ENCODE data around the gene CMTM5.

The CMTM5 gene

GRCh38 chr14:23370221-23370620 lies 6.6 kb upstream of the CMTM5 start:
- Histone ChIP-seq H3K27me3 (replicated peaks; ENCODE audit: control insufficient read depth, insufficient read depth, low read length) (peaks cover 36% of the 10 kb centered on the region), H3K4me1 (ENCODE audit: control insufficient read depth, insufficient read depth, low read length) (no peaks in the 10 kb centered on the region), H3K4me3 (ENCODE audit: low read length) (no peak overlapping the region), H3K9me3 (ENCODE audit: control insufficient read depth, low read length) (no peaks in the 10 kb centered on the region), H3K9ac (ENCODE audit: low read length) (no peak overlapping the region), H3K36me3 (ENCODE audit: control insufficient read depth, insufficient read depth, low read length, severe bottlenecking) (no peaks in the 10 kb centered on the region)
- DNase-seq (ENCODE audit: low read depth): no peak

- H3K9me3 ChIP-seq (ENCODE audit: control insufficient read depth, low read length): no peaks in the 10 kb centered on the region
- no peaks in the 10 kb centered on the region for H3K36me3 ChIP-seq (ENCODE audit: control insufficient read depth, insufficient read depth, low read length, severe bottlenecking)
- H3K4me3 ChIP-seq (ENCODE audit: low read length): no peak overlapping the region
- H3K9ac ChIP-seq (ENCODE audit: low read length): no peak overlapping the region
- peaks cover 49% of the 10 kb centered on the region for H3K27me3 ChIP-seq (replicated peaks; ENCODE audit: control insufficient read depth, insufficient read depth, low read length)
- no peaks in the 10 kb centered on the region for H3K4me1 ChIP-seq (ENCODE audit: control insufficient read depth, insufficient read depth, low read length)
- DNase-seq (ENCODE audit: low read depth): no peak
These were observed 5.0 kb upstream of the CMTM5 start for GRCh38 chr14:23371865-23372264.

- peaks cover 51% of the 10 kb centered on the region for H3K27me3 ChIP-seq (replicated peaks; ENCODE audit: control insufficient read depth, insufficient read depth, low read length)
- no peaks in the 10 kb centered on the region for H3K4me1 ChIP-seq (ENCODE audit: control insufficient read depth, insufficient read depth, low read length)
- no peak for DNase-seq (ENCODE audit: low read depth)
- H3K9ac ChIP-seq (ENCODE audit: low read length): no peak within 1 kb of the TSS
- H3K36me3 ChIP-seq (ENCODE audit: control insufficient read depth, insufficient read depth, low read length, severe bottlenecking): no peaks in the 10 kb centered on the region
- no peaks in the 10 kb centered on the region for H3K9me3 ChIP-seq (ENCODE audit: control insufficient read depth, low read length)
- H3K4me3 ChIP-seq (ENCODE audit: low read length): no peak within 1 kb of the TSS
These were observed 4.3 kb upstream of the CMTM5 start, which contains the start of gene IL25 for GRCh38 chr14:23372509-23372908. TSS of gene IL25 (plus strand) at chr14:23372809.

GRCh38 chr14:23373041-23373440 lies 3.8 kb upstream of the CMTM5 start:
- no peak for DNase-seq (ENCODE audit: low read depth)
- H3K36me3 ChIP-seq (ENCODE audit: control insufficient read depth, insufficient read depth, low read length, severe bottlenecking): no peaks in the 10 kb centered on the region
- peaks cover 46% of the 10 kb centered on the region for H3K27me3 ChIP-seq (replicated peaks; ENCODE audit: control insufficient read depth, insufficient read depth, low read length)
- H3K9me3 ChIP-seq (ENCODE audit: control insufficient read depth, low read length): no peaks in the 10 kb centered on the region
- no peak overlapping the region for H3K4me3 ChIP-seq (ENCODE audit: low read length)
- no peaks in the 10 kb centered on the region for H3K4me1 ChIP-seq (ENCODE audit: control insufficient read depth, insufficient read depth, low read length)
- H3K9ac ChIP-seq (ENCODE audit: low read length): no peak overlapping the region

GRCh38 chr14:23375527-23376251 lies 1.2 kb upstream of the CMTM5 start:
- no peaks in the 10 kb centered on the region for H3K36me3 ChIP-seq (ENCODE audit: control insufficient read depth, insufficient read depth, low read length, severe bottlenecking)
- DNase-seq (ENCODE audit: low read depth): no peak
- H3K9me3 ChIP-seq (ENCODE audit: control insufficient read depth, low read length): no peaks in the 10 kb centered on the region
- no peak overlapping the region for H3K9ac ChIP-seq (ENCODE audit: low read length)
- H3K27me3 ChIP-seq (replicated peaks; ENCODE audit: control insufficient read depth, insufficient read depth, low read length): peaks cover 54% of the 10 kb centered on the region
- no peak overlapping the region for H3K4me3 ChIP-seq (ENCODE audit: low read length)
- H3K4me1 ChIP-seq (ENCODE audit: control insufficient read depth, insufficient read depth, low read length): no peaks in the 10 kb centered on the region

GRCh38 chr14:23377198-23377550 lies 328 bp downstream of the CMTM5 start:
- no peak overlapping the region for H3K4me3 ChIP-seq (ENCODE audit: low read length)
- no peak for DNase-seq (ENCODE audit: low read depth)
- H3K9ac ChIP-seq (ENCODE audit: low read length): no peak overlapping the region
- no peaks in the 10 kb centered on the region for H3K36me3 ChIP-seq (ENCODE audit: control insufficient read depth, insufficient read depth, low read length, severe bottlenecking)
- H3K9me3 ChIP-seq (ENCODE audit: control insufficient read depth, low read length): no peaks in the 10 kb centered on the region
- no peaks in the 10 kb centered on the region for H3K4me1 ChIP-seq (ENCODE audit: control insufficient read depth, insufficient read depth, low read length)
- peaks cover 65% of the 10 kb centered on the region for H3K27me3 ChIP-seq (replicated peaks; ENCODE audit: control insufficient read depth, insufficient read depth, low read length)

GRCh38 chr14:23377573-23378563 lies 1.0 kb downstream of the CMTM5 start:
- Histone ChIP-seq H3K4me1 (ENCODE audit: control insufficient read depth, insufficient read depth, low read length) (no peaks in the 10 kb centered on the region), H3K36me3 (ENCODE audit: control insufficient read depth, insufficient read depth, low read length, severe bottlenecking) (no peaks in the 10 kb centered on the region), H3K9me3 (ENCODE audit: control insufficient read depth, low read length) (no peaks in the 10 kb centered on the region), H3K4me3 (ENCODE audit: low read length) (no peak overlapping the region), H3K27me3 (replicated peaks; ENCODE audit: control insufficient read depth, insufficient read depth, low read length) (peaks cover 69% of the 10 kb centered on the region), H3K9ac (ENCODE audit: low read length) (no peak overlapping the region)
- no peak for DNase-seq (ENCODE audit: low read depth)

GRCh38 chr14:23378612-23379220 lies 1.9 kb downstream of the CMTM5 start:
- Histone ChIP-seq H3K9me3 (ENCODE audit: control insufficient read depth, low read length) (no peaks in the 10 kb centered on the region), H3K4me1 (ENCODE audit: control insufficient read depth, insufficient read depth, low read length) (no peaks in the 10 kb centered on the region), H3K9ac (ENCODE audit: low read length) (no peak overlapping the region), H3K36me3 (ENCODE audit: control insufficient read depth, insufficient read depth, low read length, severe bottlenecking) (no peaks in the 10 kb centered on the region), H3K4me3 (ENCODE audit: low read length) (no peak overlapping the region), H3K27me3 (replicated peaks; ENCODE audit: control insufficient read depth, insufficient read depth, low read length) (peaks cover 74% of the 10 kb centered on the region)
- DNase-seq (ENCODE audit: low read depth): no peak

GRCh38 chr14:23379366-23380196 lies 2.7 kb downstream of the CMTM5 start:
- DNase-seq (ENCODE audit: low read depth): peak; percentile 75
- no peaks in the 10 kb centered on the region for H3K4me1 ChIP-seq (ENCODE audit: control insufficient read depth, insufficient read depth, low read length)
- no peaks in the 10 kb centered on the region for H3K9me3 ChIP-seq (ENCODE audit: control insufficient read depth, low read length)
- H3K4me3 ChIP-seq (ENCODE audit: low read length): no peak overlapping the region
- H3K9ac ChIP-seq (ENCODE audit: low read length): no peak overlapping the region
- no peaks in the 10 kb centered on the region for H3K36me3 ChIP-seq (ENCODE audit: control insufficient read depth, insufficient read depth, low read length, severe bottlenecking)
- H3K27me3 ChIP-seq (replicated peaks; ENCODE audit: control insufficient read depth, insufficient read depth, low read length): peaks cover 69% of the 10 kb centered on the region

GRCh38 chr14:23380197-23380914 lies 3.5 kb downstream of the CMTM5 start:
- peaks cover 74% of the 10 kb centered on the region for H3K27me3 ChIP-seq (replicated peaks; ENCODE audit: control insufficient read depth, insufficient read depth, low read length)
- H3K9me3 ChIP-seq (ENCODE audit: control insufficient read depth, low read length): no peaks in the 10 kb centered on the region
- no peak for DNase-seq (ENCODE audit: low read depth)
- no peaks in the 10 kb centered on the region for H3K4me1 ChIP-seq (ENCODE audit: control insufficient read depth, insufficient read depth, low read length)
- no peak overlapping the region for H3K9ac ChIP-seq (ENCODE audit: low read length)
- no peaks in the 10 kb centered on the region for H3K36me3 ChIP-seq (ENCODE audit: control insufficient read depth, insufficient read depth, low read length, severe bottlenecking)
- H3K4me3 ChIP-seq (ENCODE audit: low read length): no peak overlapping the region

Data from adipocyte (in vitro differentiated cells).